Tibial nerve (tissue), 4 donors: ENCODE measurements around the gene TRIP10. TPM values are rescaled to one million over a fixed set of nuclear protein-coding genes. Genes with fewer than 3 reads are reported as not detected.
A peak's percentile ranks its signal among the peaks of the same experiment; 100 is the strongest.
"Not testable (repeated sequence)": the region's sequence is repeated elsewhere in the genome, so short reads cannot be mapped to it uniquely, and the experiment has no call there.

Source experiments
- DNase-seq, 2 donors: peaks; one replicate each; pipeline ENCODE4 v3.0.0-alpha.2; 2019; ENCODE audit warnings: low spot score in 2 of 2
- H3K27ac ChIP-seq, 4 donors: fragments of 200-600 bp; sonication (generic) in 3 of 4; one replicate each; pipeline ENCODE4 v1.5.1; 2017 to 2019; ENCODE audit warnings: mild to moderate bottlenecking in 1 of 4
- H3K27me3 ChIP-seq, 2 donors: fragments of 200-600 bp; sonication (generic) in 1 of 2; one replicate each; pipeline versions ENCODE4 v1.5.1 to v1.6.0; 2017 to 2019
- H3K36me3 ChIP-seq, 3 donors: fragments of 200-600 bp; sonication (generic); one replicate each; pipeline ENCODE4 v1.5.1; 2018 to 2019
- H3K4me1 ChIP-seq, 4 donors: fragments of 200-600 bp; sonication (generic) in 3 of 4; one replicate each; pipeline ENCODE4 v1.5.1; 2017 to 2019
- H3K4me3 ChIP-seq, 4 donors: fragments of 200-600 bp; sonication (generic) in 3 of 4; one replicate each; pipeline ENCODE4 v1.5.1; 2017 to 2019; ENCODE audit warnings: mild to moderate bottlenecking in 1 of 4, moderate library complexity in 1 of 4
- H3K9me3 ChIP-seq, 4 donors: fragments of 200-600 bp; sonication (generic) in 3 of 4; one replicate each; pipeline ENCODE4 v1.5.1; 2017 to 2019
- CTCF ChIP-seq, 5 experiments: fragments of 200-600 bp in 3 of 5; fragments of 450-650 bp in 2 of 5; sonication (generic) in 3 of 5; IDR thresholded peaks; one replicate each; pipeline ENCODE4 v1.5.1; 2016 to 2019; ENCODE audit warnings: antibody characterized with exemption in 5 of 5, mild to moderate bottlenecking in 3 of 5, moderate library complexity in 2 of 5
- EP300 ChIP-seq, 2 donors: sonication (generic); formaldehyde crosslinking; IDR thresholded peaks; one replicate each; pipeline ENCODE4 v1.6.1; 2017; ENCODE audit warnings: antibody characterized with exemption in 2 of 2, mild to moderate bottlenecking in 1 of 2
- POLR2A ChIP-seq, 2 donors: fragments of 450-650 bp; IDR thresholded peaks; one replicate each; pipeline ENCODE4 v1.6.1; 2017; ENCODE audit warnings: antibody characterized with exemption in 2 of 2, mild to moderate bottlenecking in 2 of 2, moderate library complexity in 2 of 2
- WGBS, 2 donors: methylation state at CpG; one replicate each; pipeline ENCODE4 v1.1.5; 2018; 5-methylcytosine and 5-hydroxymethylcytosine counted together
- total RNA-seq, 4 donors: library from RNA; depleted of rRNA; stranded (reverse); fragments of >200 nt; gene quantifications; one replicate each; pipeline ENCODE4 v1.1.0, GENCODE V29; 2016

The TRIP10 gene
- total RNA-seq, 4 donors from 2014 or later = 96.1 to 148 (median 110) TPM

GRCh38 chr19:6767081-6767356, 27.5 kb downstream of the TRIP10 start:
- no peaks in the 10 kb centered on the region for H3K36me3 ChIP-seq
- H3K27me3 ChIP-seq = peaks cover 0 to 50% of the 10 kb centered on the region in 2 donors
- H3K9me3 ChIP-seq = peaks cover 0 to 2% (median 0%) of the 10 kb centered on the region in 4 donors
- WGBS, 2 donors = 0 to 3% methylated on average over 15 of the region's 15 CpGs
- H3K4me3 ChIP-seq = peak overlapping the region in 2 of 4 donors; percentile 39 to 43
- H3K27ac ChIP-seq = peak overlapping the region in 1 of 4 donors; percentile 73
- TF ChIP-seq EP300 (IDR thresholded peaks at IDR 0.05) = no peak
- TF ChIP-seq CTCF (IDR thresholded peaks at IDR 0.05) = no peak
- no peak for TF ChIP-seq POLR2A (IDR thresholded peaks at IDR 0.05)
- no peak for DNase-seq
- H3K4me1 ChIP-seq = peaks cover 0 to 12% (median 3%) of the 10 kb centered on the region in 4 donors

GRCh38 chr19:6767357-6768235, 28.1 kb downstream of the TRIP10 start, which contains the start of gene SH2D3A:
Gene SH2D3A (minus strand): TSS chr19:6767435. CDS start chr19:6763748, 3,687 bp downstream.
- Histone ChIP-seq H3K9me3 (peaks cover 0 to 4% (median 0%) of the 10 kb centered on the region in 4 donors), H3K36me3 (no peaks in the 10 kb centered on the region), H3K4me1 (peaks cover 0 to 12% (median 3%) of the 10 kb centered on the region in 4 donors), H3K4me3 (peak within 1 kb of the TSS in 2 of 4 donors; percentile 39 to 43), H3K27me3 (peaks cover 0 to 54% of the 10 kb centered on the region in 2 donors), H3K27ac (peak within 1 kb of the TSS in 1 of 4 donors; percentile 73)
- DNase-seq = no peak
- no peak for TF ChIP-seq POLR2A (IDR thresholded peaks at IDR 0.05)
- TF ChIP-seq CTCF (IDR thresholded peaks at IDR 0.05) = no peak
- TF ChIP-seq EP300 (IDR thresholded peaks at IDR 0.05) = no peak
- WGBS, 2 donors = 3% methylated on average over 45 to 47 of the region's 47 CpGs

DNA sequence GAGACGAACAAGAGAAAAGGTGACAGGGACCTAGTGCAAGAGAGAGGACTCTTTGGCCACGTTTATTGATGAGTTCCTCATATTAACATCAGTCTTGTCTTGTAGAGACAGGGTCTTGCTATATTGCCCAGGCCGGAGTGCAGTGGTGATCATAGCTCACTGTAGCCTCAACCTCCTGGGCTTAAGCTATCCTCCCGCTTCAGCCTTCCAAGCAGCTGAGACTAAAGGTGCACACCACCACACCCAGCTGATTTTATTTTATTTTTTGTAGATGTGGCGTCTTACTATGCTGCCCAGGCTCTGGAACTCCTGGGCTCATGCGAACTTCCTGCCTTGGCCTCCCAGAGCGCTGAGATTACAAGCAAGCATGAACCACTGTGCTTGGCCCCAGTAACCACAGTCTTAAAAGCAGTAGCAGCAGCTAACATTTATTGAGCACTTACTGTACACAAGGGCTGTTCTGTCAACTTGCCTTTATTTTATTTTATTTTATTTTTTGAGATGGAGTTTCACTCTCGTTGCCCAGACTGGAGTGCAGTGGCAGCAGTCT, 28.8 kb downstream of the TRIP10 start:
- no peak for DNase-seq
- H3K36me3 ChIP-seq = no peaks in the 10 kb centered on the region
- no peak for TF ChIP-seq EP300 (IDR thresholded peaks at IDR 0.05)
- TF ChIP-seq POLR2A (IDR thresholded peaks at IDR 0.05) = no peak
- no peak for TF ChIP-seq CTCF (IDR thresholded peaks at IDR 0.05)
- 59 to 71% methylated on average over 8 of the region's 8 CpGs for WGBS, 2 donors
- peaks cover 0 to 12% (median 3%) of the 10 kb centered on the region in 4 donors for H3K4me1 ChIP-seq
- peak overlapping the region in 1 of 4 donors; percentile 73 for H3K27ac ChIP-seq
- H3K27me3 ChIP-seq = peaks cover 0 to 54% of the 10 kb centered on the region in 2 donors
- peak overlapping the region in 1 of 4 donors; percentile 43 for H3K4me3 ChIP-seq
- peaks cover 0 to 4% (median 0%) of the 10 kb centered on the region in 4 donors for H3K9me3 ChIP-seq

DNA sequence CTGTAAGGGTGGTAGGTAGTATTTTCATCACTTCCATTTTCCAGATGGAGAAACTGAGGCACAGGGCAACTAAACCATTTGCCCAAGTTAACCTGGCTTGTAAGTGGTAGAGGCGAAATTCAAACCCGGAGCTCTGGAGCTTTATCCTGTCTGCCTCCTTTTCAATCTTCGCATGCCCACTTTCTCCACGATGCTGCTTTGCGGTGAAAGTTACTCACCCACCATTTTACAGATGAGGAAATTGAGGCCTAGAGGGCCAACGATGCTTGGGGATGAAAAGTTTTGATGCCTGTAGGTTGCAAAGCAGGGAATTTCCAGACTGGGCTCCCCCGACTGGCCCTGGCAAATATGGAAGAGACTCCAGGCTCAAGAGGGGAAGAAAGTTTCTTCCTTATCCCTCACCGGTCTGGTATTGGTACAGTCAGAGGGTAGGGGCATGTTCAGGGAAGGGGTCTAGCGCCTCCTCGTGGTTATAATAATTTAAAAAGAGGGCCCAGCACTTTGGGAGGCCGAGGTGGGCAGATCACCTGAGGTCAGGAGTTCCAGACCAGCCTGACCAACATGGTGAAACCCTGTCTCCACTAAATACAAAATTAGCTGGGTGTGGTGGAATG, 29.6 kb downstream of the TRIP10 start:
- WGBS, 2 donors = 58 to 61% methylated on average over 11 of the region's 11 CpGs
- peaks cover 0 to 54% of the 10 kb centered on the region in 2 donors for H3K27me3 ChIP-seq

DNA sequence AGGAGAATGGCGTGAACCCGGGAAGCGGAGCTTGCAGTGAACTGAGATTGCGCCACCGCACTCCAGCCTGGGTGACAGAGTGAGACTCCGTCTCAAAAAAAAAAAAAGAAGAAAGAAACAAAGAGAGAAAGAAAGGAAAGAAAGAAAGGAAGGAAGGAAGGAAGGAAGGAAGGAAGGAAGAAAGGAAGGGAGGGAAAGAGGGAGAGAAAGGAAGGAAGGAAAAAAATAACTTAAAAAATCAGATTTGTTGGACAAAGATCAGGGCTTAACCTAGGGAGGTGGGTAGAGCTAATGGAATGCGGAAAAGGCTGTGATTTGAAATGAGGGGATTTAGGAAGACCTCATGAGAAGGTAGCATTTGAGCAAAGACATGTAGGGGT, 32.2 kb downstream of the TRIP10 start:
- not testable (repeated sequence) for H3K4me3 ChIP-seq, H3K9me3 ChIP-seq, H3K27ac ChIP-seq, H3K36me3 ChIP-seq, DNase-seq
- peaks cover 0 to 35% of the 10 kb centered on the region in 2 donors for H3K27me3 ChIP-seq
- peaks cover 0 to 12% (median 0%) of the 10 kb centered on the region in 4 donors for H3K4me1 ChIP-seq
- WGBS, 2 donors = 86 to 94% methylated on average over 7 of the region's 7 CpGs

More for the DNA sequence above, 29.6 kb downstream of the TRIP10 start:
- no peak overlapping the region for H3K4me3 ChIP-seq
- DNase-seq = no peak
- no peaks in the 10 kb centered on the region for H3K36me3 ChIP-seq
- peaks cover 0 to 4% (median 0%) of the 10 kb centered on the region in 4 donors for H3K9me3 ChIP-seq
- H3K4me1 ChIP-seq = peaks cover 0 to 12% (median 3%) of the 10 kb centered on the region in 4 donors
- H3K27ac ChIP-seq = no peak overlapping the region
- TF ChIP-seq POLR2A (IDR thresholded peaks at IDR 0.05) = no peak
- TF ChIP-seq EP300 (IDR thresholded peaks at IDR 0.05) = no peak
- TF ChIP-seq CTCF (IDR thresholded peaks at IDR 0.05) = peak in 2 of 5 experiments; percentile 18 to 33
